ENCODE measurements around the gene NCOA3. TPM values are rescaled to one million over a fixed set of nuclear protein-coding genes. Genes with fewer than 3 reads are reported as not detected.
A peak's percentile ranks its signal among the peaks of the same experiment; 100 is the strongest.

Gene NCOA3
- polyA plus RNA-seq, 1 donor: 15.9 TPM

DNA sequence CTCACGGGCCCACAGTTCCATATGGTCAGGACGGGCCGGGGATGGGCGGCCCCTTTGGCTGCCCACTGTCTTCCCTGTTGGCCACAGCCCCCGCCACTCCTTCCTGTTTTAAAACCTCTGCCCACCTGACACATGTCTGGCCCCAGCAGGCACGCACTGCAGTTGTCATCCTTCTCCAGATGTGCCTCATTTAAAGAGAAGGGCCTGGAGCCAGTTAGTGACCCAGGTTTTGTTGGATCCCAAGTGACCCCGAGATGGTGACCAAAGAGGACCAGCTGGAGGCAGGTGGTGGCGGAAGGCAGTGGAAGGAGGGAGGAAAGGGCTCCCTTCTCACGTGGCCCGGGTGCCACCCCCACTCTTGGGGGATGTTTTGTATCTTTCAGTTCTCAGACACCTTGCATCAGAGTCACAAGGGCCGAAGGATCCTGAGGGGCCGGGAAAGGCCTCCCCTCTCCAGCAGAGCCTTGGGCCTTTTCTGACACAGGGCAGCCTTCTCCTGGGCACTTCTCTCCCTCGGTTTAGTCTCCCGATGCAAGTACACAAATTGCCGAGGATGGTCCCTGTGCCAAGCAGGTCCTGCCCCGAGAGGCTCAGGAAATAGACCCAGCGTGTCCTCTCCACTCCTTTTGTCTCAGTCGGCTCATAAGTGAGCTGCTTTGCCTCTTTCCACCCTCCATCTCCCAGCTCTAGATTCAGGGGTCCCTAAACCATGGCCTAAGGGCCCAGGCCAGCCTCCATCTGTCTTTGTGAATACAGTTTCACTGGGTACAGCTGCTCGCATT lies 166.0 kb downstream of the NCOA3 start:
- DNase-seq: no peak

GRCh38 chr20:47668313-47669151 lies 166.8 kb downstream of the NCOA3 start:
- DNase-seq: no peak

GRCh38 chr20:47669152-47669425 lies 167.4 kb downstream of the NCOA3 start:
- no peak for DNase-seq

DNA sequence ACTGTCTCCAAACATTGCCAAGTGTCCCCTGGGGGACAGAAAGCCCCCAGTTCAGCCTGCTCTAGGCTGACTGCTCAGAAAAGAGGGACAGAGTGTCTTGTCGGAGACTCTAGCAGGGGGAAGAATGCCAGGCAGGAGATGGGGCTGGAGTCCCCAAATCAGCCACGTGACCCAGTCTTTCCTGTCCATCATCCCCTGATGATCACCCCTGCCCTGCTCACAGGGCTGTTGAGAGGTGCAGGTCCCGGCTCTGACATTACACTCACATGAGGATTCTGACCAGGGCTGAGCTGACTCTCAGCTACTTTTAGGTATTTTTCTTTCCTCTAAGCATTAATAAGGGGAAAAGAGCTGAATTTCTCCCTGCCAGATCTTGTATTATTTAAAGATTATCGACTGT lies 167.8 kb downstream of the NCOA3 start:
- DNase-seq: no peak

DNA sequence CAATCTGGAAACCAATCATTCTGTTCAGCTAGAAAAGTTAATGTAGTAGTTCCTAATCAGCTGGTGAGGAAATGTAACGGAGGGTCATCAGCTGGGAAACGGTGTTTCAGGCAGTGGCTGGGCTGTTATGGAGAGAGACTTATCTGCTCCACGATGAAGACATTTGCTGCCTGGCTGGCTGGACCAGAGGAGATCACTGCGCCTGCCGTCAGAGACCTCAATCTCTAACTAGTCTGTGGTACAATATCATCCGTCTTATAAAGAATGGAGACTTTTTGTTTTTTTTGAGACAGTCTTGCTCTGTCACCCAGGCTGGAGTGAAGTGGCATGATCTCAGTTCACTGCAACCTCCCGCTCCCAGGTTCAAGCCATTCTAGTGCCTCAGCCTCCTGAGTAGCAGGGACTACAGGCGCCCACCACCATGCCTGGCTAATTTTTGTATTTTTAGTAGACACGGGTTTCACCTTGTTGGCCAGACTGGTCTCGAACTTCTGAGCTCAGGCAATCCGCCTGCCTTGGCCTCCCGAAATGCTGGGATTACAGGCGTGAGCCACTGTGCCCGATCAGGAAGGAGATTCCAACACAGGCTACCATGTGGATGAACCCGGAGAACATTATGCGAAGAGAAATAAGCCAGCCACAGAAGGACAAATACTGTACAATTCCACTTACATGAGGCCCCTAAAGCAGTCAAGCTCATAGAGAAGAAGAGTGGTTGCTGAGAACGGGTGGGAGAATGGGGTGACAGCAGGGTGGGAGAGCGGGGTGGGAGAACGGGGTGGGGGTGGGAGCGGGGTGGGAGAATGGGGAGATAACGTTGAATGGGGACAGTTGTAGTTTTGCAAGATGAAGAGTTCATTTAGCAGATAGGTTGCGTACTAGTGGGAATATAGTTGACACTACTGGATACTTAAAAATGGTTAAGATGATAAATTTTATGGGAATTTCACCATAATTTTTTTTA lies 168.5 kb downstream of the NCOA3 start:
- no peak for DNase-seq

GRCh38 chr20:47670913-47671312 lies 169.2 kb downstream of the NCOA3 start:
- no peak for DNase-seq

GRCh38 chr20:47672166-47672565 lies 170.5 kb downstream of the NCOA3 start:
- no peak for DNase-seq

DNA sequence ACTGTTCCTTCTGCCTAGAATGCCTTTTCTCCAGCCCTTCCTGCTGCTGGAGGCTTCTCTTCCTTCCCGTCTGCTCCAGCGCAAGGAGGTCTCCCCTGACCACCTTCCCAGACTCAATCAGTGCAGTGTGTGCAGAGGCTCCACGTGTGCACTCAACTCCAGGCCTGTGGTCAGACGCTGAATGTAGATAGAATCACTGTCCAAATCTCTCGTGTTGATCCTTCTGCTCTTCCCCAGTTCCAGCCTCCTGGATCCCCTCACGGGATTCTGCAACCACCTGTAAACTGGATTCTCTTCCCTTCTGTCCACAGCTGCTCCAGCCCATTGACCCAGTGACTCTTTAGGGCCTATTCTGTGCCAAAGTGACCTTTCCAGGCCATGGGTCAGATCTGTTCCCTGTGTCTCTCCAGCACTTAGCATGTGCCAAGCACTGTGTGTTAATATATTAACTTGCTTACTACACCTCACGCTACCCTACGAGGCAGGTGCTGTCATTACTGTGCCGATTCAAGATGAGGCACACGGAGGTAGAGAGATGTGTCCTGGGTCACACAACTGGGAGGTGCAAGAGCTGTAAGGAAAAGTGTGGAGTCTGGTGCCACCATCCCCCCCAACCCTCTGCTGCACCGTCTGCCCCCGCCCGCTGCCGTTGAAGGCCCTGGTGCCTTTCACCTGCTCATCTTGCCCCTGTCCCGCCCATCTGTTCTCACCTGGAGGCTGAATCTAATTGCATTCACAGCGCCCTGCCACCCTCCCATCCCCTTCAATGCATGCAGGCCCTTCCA lies 171.4 kb downstream of the NCOA3 start:
- DNase-seq: no peak

DNA sequence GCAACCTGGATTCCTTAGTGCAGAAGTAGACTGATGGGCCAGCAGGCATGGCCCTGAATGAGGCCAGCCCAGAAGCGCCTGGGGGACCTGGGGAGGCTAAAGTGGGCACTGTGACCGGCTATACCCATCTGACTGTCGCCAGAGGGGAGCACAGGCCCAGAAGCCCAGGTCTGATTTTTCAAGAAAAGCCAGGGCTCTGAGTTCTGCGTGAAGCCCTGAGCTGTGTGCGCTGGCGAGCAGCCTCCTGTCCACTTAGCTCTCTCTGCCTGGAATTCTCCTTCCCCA lies 171.9 kb downstream of the NCOA3 start:
- no peak for DNase-seq

DNA sequence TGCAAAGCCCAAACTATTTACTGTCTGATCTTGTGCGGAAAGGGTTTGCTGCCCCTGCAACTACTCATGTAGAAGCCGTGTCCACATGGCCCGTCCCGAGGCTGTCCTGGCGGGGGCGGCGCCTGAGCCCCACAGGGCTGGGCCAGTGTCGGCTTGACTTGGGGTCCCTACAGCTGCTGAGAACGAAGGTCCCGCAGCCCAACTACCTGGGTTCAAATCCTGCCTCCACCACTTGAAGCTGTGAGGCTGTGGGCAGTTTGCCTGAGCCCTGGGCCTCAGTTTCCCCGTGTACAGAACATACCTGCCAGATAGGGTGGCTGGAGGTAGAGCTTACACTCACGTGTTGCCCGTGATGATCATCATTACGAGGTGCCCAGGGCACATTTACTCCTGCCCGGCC lies 172.5 kb downstream of the NCOA3 start:
- DNase-seq: no peak

DNA sequence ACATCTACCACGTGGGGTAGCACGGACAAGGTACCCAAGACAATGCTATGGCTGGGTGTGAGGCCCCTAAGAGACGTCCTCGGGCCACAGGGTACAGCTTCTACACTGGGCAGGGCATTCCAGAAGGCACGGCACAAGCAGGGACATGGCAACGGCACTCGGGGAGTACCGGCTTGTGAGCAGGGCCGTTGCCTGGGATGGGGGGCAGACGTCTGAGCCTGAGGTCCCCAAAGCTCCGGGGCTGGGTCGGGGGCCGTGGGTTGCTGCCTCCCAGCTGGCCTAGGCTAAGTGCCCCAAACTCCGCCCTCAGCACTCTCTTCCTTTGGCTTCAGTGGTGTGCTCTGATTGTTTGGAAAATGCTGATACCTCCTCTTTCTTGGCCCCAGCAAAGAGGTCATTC lies 173.0 kb downstream of the NCOA3 start:
- no peak for DNase-seq

GRCh38 chr20:47675190-47676142 lies 173.8 kb downstream of the NCOA3 start:
- no peak for DNase-seq

DNA sequence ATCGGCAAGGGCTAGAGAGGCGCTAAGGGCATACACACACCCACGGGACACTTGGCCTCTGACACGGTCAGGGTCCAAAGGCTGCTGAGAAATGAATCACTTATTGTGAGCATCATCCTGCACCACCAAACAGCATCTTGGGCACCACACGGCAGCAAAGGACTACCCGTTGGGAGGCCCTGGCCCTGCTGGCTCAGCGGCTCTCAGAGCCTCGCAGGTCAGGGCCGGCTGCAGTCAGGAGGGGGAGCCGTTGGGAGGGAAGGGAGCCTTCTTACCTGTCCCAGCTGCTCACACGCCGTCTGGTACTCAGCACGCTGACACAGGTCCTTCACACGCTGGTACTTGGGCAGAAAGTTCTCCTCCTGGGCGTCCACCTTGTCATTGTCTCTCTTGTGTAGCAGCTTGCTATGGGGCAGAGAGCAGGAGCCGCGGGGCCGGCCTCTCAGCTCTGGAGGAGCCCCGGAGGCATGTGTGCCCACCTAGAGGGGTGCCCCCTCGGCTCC lies 174.6 kb downstream of the NCOA3 start:
- DNase-seq: no peak

- DNase-seq: no peak
These were observed 175.4 kb downstream of the NCOA3 start for GRCh38 chr20:47676912-47677634.

DNA sequence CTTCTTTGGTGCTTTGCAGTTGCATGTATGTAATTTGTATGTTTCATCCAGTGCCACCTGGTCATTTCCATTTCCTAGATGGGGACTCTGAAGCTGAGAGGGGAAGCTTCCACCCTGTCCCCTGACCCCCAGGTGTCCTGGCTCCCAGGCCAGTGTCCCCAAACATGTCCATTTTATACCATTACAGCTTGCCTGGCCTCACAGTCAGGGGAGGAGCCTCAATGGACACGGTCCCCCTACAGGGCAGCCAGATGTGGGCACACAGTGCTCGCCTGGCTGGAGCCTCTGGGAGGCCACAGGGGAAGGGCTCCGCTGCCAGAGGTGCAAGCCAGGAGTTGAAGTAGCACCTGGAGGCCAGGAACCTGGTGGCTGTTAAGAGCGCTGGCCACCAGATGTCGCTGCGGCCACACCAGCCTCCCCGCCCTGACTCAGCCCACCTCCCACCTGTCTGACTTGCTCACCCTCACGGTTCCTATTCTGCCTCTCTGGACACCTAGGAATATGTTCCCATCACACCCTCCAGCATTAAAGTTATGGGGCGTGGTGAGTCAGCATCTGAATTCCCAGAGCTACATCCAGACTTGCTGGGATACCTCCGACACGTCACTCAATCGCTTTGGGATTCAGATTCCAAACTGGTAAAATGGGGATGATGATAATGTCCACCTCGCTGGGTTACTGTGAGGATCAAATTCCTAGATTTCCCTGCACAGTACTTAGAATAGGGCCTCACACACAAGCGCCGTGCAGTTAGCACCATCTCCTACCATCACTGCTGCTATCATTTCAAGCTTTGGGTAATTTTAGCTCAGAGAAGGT lies 176.2 kb downstream of the NCOA3 start:
- DNase-seq: peak; percentile 23

- no peak for DNase-seq
These were observed 176.8 kb downstream of the NCOA3 start for GRCh38 chr20:47678536-47678935.

GRCh38 chr20:47679462-47679861 lies 177.8 kb downstream of the NCOA3 start:
- no peak for DNase-seq

DNA sequence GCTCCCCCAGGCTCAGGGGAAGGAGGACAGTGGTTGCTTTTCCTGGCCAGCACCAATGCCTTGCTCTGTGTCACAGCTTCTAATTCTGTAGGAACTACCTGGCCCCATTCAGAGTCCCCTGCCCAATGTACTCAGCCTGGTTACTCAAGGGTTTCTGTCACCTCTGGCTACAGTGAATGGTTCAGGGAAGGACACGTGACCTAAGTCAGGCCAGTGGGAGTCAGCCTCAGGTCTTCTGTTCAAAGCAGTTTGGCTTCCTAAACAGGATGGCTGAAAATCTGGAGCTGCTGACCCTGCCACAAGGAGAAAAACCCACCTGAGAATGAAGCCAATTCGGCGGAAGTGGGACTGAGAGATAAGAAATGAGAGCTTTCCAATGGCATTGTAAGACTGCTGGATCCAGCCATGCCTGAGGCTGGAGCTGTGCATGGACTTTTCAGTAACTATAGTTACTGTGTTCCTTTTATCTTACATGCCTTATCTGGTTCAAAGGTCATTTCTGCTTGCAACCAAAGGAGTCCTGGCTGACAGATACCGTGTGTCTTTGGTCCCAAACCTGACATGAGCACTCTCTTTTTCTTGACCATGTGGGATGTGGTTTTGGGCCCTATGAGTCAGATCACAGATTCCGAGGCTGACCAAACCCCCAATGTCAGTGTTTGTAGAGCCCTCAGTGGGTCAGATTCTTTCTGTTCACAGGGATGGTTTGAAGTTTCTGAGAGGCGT lies 179.3 kb downstream of the NCOA3 start:
- no peak for DNase-seq

Data from hindlimb muscle (tissue), 1 donor.